H9 (cell line): Measurements from ENCODE around the gene PCGF3. TPM values are rescaled to one million over a fixed set of nuclear protein-coding genes. Genes with fewer than 3 reads are reported as not detected.

ENCODE experiments used
- DNase-seq: peaks from one replicate; pipeline ENCODE4 v3.0.0-alpha.2; 2017
- H2AFZ ChIP-seq: one replicate; pipeline ENCODE4 v1.6.1; 2013; ENCODE audit warnings: mild to moderate bottlenecking, low read length, control low read depth, moderate library complexity
- H2AK5ac ChIP-seq: 2 replicates; pipeline ENCODE4 v1.6.1; 2013; ENCODE audit warnings: low read length, control low read depth, mixed read lengths; ENCODE audit not compliant: insufficient read length
- H2BK120ac ChIP-seq: one replicate; pipeline ENCODE4 v1.6.1; 2013; ENCODE audit warnings: low read depth, mild to moderate bottlenecking, low read length, control low read depth, inconsistent platforms; ENCODE audit not compliant: poor library complexity, severe bottlenecking
- H2BK12ac ChIP-seq: 2 replicates; pipeline ENCODE4 v1.6.1; 2013; ENCODE audit warnings: low read length, control low read depth, mixed read lengths, low read depth; ENCODE audit not compliant: insufficient read length
- H2BK15ac ChIP-seq: 2 replicates; pipeline ENCODE4 v1.6.1; 2013; ENCODE audit warnings: low read depth, low read length, control low read depth
- H2BK20ac ChIP-seq: one replicate; pipeline ENCODE4 v1.6.1; 2013; ENCODE audit warnings: low read depth, mild to moderate bottlenecking, low read length, control low read depth, inconsistent platforms; ENCODE audit not compliant: poor library complexity, severe bottlenecking
- H2BK5ac ChIP-seq: 2 replicates; pipeline ENCODE4 v1.6.1; 2013; ENCODE audit warnings: low read length, control low read depth, mixed read lengths; ENCODE audit not compliant: insufficient read length
- H3K14ac ChIP-seq: 2 replicates; pipeline ENCODE4 v1.6.1; 2013; ENCODE audit warnings: low read length, control low read depth; ENCODE audit not compliant: insufficient read depth
- H3K18ac ChIP-seq: 2 replicates; pipeline ENCODE4 v1.6.1; 2013; ENCODE audit warnings: low read depth, mild to moderate bottlenecking, mixed read lengths, low read length, control low read depth; ENCODE audit not compliant: insufficient read length
- H3K23ac ChIP-seq: 2 replicates; pipeline ENCODE4 v1.6.1; 2013; ENCODE audit warnings: low read length, control low read depth, mixed read lengths, low read depth; ENCODE audit not compliant: insufficient read length
- H3K23me2 ChIP-seq: 2 replicates; pipeline ENCODE4 v1.6.1; 2013; ENCODE audit warnings: low read depth, mild to moderate bottlenecking, mixed read lengths, low read length, control low read depth; ENCODE audit not compliant: insufficient read length, poor library complexity, severe bottlenecking
- H3K27ac ChIP-seq: 2 replicates; pipeline ENCODE4 v1.5.1; 2013; ENCODE audit warnings: low read length, control low read depth, mixed read lengths, low read depth; ENCODE audit not compliant: insufficient read length
- H3K27me3 ChIP-seq: 2 replicates; pipeline ENCODE4 v1.6.1; 2013; ENCODE audit warnings: low read length, control low read depth, inconsistent platforms; ENCODE audit not compliant: insufficient read depth
- H3K4ac ChIP-seq: 2 replicates; pipeline ENCODE4 v1.6.1; 2013; ENCODE audit warnings: low read depth, mild to moderate bottlenecking, control low read depth, inconsistent platforms, low read length, moderate library complexity
- H3K4me1 ChIP-seq: 2 replicates; pipeline ENCODE4 v1.6.1; 2013; ENCODE audit warnings: low read length, control low read depth, inconsistent platforms; ENCODE audit not compliant: insufficient read depth
- H3K4me2 ChIP-seq: 2 replicates; pipeline ENCODE4 v1.6.1; 2013; ENCODE audit warnings: low read length, control low read depth, mixed read lengths; ENCODE audit not compliant: insufficient read length, insufficient read depth
- H3K56ac ChIP-seq: 2 replicates; pipeline ENCODE4 v1.6.1; 2013; ENCODE audit warnings: low read depth, mild to moderate bottlenecking, mixed read lengths, low read length, control low read depth; ENCODE audit not compliant: insufficient read length
- H3K79me1 ChIP-seq: 2 replicates; pipeline ENCODE4 v1.6.1; 2013; ENCODE audit warnings: low read depth, mild to moderate bottlenecking, moderate library complexity, low read length, control low read depth, inconsistent platforms; ENCODE audit not compliant: insufficient read depth, poor library complexity, severe bottlenecking
- H3K79me2 ChIP-seq: 2 replicates; pipeline ENCODE4 v1.6.1; 2013; ENCODE audit warnings: low read length, control low read depth, inconsistent platforms; ENCODE audit not compliant: insufficient read depth
- H3K9ac ChIP-seq: 2 replicates; pipeline ENCODE4 v1.6.1; 2013; ENCODE audit warnings: low read length, control low read depth, mixed read lengths; ENCODE audit not compliant: insufficient read length; ENCODE audit errors: extremely low read depth
- H3K9me3 ChIP-seq: one replicate; pipeline ENCODE4 v1.6.1; 2013; ENCODE audit warnings: low read depth, low read length, inconsistent platforms; ENCODE audit not compliant: control insufficient read depth
- H3T11ph ChIP-seq: one replicate; pipeline ENCODE4 v1.6.1; 2013; ENCODE audit warnings: mild to moderate bottlenecking, low read length, control low read depth, inconsistent platforms
- H4K20me1 ChIP-seq: one replicate; pipeline ENCODE4 v1.6.1; 2013; ENCODE audit not compliant: control insufficient read depth, insufficient read length, insufficient read depth
- H4K5ac ChIP-seq: 2 replicates; pipeline ENCODE4 v1.6.1; 2013; ENCODE audit warnings: low read depth, mild to moderate bottlenecking, mixed read lengths, low read length, control low read depth; ENCODE audit not compliant: insufficient read length
- H4K8ac ChIP-seq: replicated peaks from 2 replicates; pipeline ENCODE4 v1.6.1; 2013; ENCODE audit warnings: low read length, control low read depth, mixed read lengths, low read depth; ENCODE audit not compliant: insufficient read length
- H4K91ac ChIP-seq: 2 replicates; pipeline ENCODE4 v1.6.1; 2013; ENCODE audit warnings: low read depth, mild to moderate bottlenecking, moderate library complexity, mixed read lengths, low read length, control low read depth; ENCODE audit not compliant: insufficient read length
- H3K27ac Mint-ChIP-seq, 3 experiments: 2 replicates in 2 of 3; 3 replicates in 1 of 3; pipeline ENCODE4 v1.8.0; 2020 to 2021; ENCODE audit warnings: mixed read lengths in 3 of 3, mild to moderate bottlenecking in 1 of 3, moderate library complexity in 1 of 3
- H3K27me3 Mint-ChIP-seq: 2 replicates; pipeline ENCODE4 v1.8.0; 2021; ENCODE audit warnings: low read depth, mild to moderate bottlenecking, moderate library complexity, mixed read lengths
- H3K36me3 Mint-ChIP-seq, 3 experiments: 2 replicates in 2 of 3; 3 replicates in 1 of 3; pipeline ENCODE4 v1.8.0; 2020 to 2021; ENCODE audit warnings: low read depth in 3 of 3, mixed read lengths in 3 of 3; ENCODE audit not compliant: insufficient read depth in 1 of 3
- H3K4me1 Mint-ChIP-seq, 2 experiments: 2 replicates each; pipeline ENCODE4 v1.8.0; 2020; ENCODE audit warnings: mixed read lengths in 2 of 2
- H3K4me3 Mint-ChIP-seq, 2 experiments: 2 replicates in 1 of 2; 3 replicates in 1 of 2; pipeline ENCODE4 v1.8.0; 2020 to 2021; ENCODE audit warnings: mild to moderate bottlenecking in 2 of 2, mixed read lengths in 2 of 2, moderate library complexity in 1 of 2
- H3K9me3 Mint-ChIP-seq, 2 experiments: 2 replicates in 1 of 2; 3 replicates in 1 of 2; pipeline ENCODE4 v1.8.0; 2020; ENCODE audit warnings: mild to moderate bottlenecking in 2 of 2, mixed read lengths in 2 of 2, moderate library complexity in 1 of 2
- WGBS: extraction: QIAGEN DNeasy Blood & Tissue Kit; methylation state at CpG from one replicate; pipeline ENCODE4 v1.1.7; 2013; ENCODE audit warnings: missing lambda C conversion rate, low lambda C conversion rate, mixed read lengths; ENCODE audit not compliant: insufficient read length; ENCODE audit errors: extremely low coverage; 5-methylcytosine and 5-hydroxymethylcytosine counted together
- total RNA-seq: library from RNA; stranded (reverse); gene quantifications from 2 replicates; pipeline ENCODE4 v1.2.1, GENCODE V29; 2021
- TF ChIP-seq, protein P1 (sequence below): fragments of 200-600 bp; sonication (generic); conservative IDR thresholded peaks from 3 replicates; pipeline ENCODE4 v1.8.0; 2021; ENCODE audit warnings: antibody characterized with exemption, mild to moderate bottlenecking

The PCGF3 gene
- total RNA-seq, 1 experiment from 2014 or later = 43.1 TPM

DNA sequence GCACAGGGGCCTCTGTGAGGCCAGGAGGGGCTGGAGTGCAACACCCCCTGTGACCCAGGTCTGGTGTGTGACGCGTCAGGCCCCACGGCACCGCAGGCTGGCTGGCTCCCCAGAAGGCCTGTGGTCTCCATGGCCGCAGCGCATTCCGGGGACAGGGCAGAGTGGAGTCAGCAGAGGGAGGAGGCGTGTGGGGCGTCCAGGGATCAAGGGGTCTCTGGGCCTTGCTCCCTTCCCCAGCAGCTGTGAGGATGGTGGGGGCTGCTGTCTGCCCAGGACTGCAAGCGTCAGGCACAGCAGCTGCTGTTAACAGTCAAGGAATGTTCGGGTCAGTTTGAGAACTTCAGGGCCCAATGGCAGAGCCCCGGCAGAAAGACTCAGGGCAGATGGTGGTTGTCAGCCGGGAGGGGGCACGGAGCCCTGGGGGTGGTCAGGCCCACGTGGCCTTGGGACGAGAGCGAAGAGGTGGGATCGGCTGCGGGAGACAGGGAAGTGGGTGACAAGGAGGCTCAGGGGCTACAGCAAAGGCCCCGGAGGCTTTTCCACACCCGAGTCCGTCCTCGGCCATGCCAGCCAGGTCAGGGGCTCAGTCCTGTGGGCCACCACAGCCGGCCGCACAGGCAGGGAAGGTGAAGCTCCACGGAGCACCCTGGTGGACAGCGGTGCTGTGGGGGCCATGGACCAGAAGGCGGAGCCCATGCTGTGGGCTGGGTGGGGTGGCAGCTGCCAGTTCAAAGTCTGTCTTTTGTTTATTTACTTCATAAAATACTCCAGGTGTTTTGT lies 18.3 kb downstream of the PCGF3 start:
- Histone ChIP-seq H3K4me1 (no peaks in the 10 kb centered on the region), H2AK5ac (no peak overlapping the region), H3K4me2 (no peak overlapping the region), H3K27ac (no peak overlapping the region), H3K9me3 (no peaks in the 10 kb centered on the region), H3K23ac (no peak overlapping the region), H4K8ac (no peak overlapping the region), H2BK15ac (no peak overlapping the region), H2AFZ (no peak overlapping the region), H3K9ac (no peak overlapping the region), H2BK12ac (no peak overlapping the region), H2BK5ac (no peak overlapping the region), H2BK20ac (no peak overlapping the region), H3K79me2 (peaks cover 27% of the 10 kb centered on the region; the same call in 1 of the 2 replicates), H3K27me3 (no peaks in the 10 kb centered on the region), H2BK120ac (no peak overlapping the region), H4K20me1 (no peaks in the 10 kb centered on the region), H4K5ac (no peak overlapping the region), H3T11ph (no peak overlapping the region), H3K56ac (no peak overlapping the region), H3K4ac (no peak overlapping the region), H3K79me1 (peaks cover 3% of the 10 kb centered on the region), H3K23me2 (no peaks in the 10 kb centered on the region), H3K18ac (no peak overlapping the region), H4K91ac (no peak overlapping the region), H3K14ac (no peak overlapping the region)
- no peaks in the 10 kb centered on the region; the same call in 1 of the 2 replicates for H3K27me3 Mint-ChIP-seq
- no peak overlapping the region for H3K4me3 Mint-ChIP-seq
- no CpG with 5 or more reads among the region's 28 CpGs for WGBS
- DNase-seq = no peak
- no peaks in the 10 kb centered on the region for H3K4me1 Mint-ChIP-seq
- no peaks in the 10 kb centered on the region; a peak in 1 of 5 replicates for H3K9me3 Mint-ChIP-seq
- H3K27ac Mint-ChIP-seq = peak overlapping the region in 2 of 3 experiments; percentile 64 to 70; a peak in 3 of 7 replicates
- H3K36me3 Mint-ChIP-seq = peaks cover 25 to 44% (median 31%) of the 10 kb centered on the region in 3 experiments
- TF ChIP-seq, protein P1, sequence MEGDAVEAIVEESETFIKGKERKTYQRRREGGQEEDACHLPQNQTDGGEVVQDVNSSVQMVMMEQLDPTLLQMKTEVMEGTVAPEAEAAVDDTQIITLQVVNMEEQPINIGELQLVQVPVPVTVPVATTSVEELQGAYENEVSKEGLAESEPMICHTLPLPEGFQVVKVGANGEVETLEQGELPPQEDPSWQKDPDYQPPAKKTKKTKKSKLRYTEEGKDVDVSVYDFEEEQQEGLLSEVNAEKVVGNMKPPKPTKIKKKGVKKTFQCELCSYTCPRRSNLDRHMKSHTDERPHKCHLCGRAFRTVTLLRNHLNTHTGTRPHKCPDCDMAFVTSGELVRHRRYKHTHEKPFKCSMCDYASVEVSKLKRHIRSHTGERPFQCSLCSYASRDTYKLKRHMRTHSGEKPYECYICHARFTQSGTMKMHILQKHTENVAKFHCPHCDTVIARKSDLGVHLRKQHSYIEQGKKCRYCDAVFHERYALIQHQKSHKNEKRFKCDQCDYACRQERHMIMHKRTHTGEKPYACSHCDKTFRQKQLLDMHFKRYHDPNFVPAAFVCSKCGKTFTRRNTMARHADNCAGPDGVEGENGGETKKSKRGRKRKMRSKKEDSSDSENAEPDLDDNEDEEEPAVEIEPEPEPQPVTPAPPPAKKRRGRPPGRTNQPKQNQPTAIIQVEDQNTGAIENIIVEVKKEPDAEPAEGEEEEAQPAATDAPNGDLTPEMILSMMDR = no peak
